Neutrophil (primary cell): Measurements from ENCODE around the gene CXCL5.

Experiments
- H3K27ac ChIP-seq: fragments of 200-600 bp; sonication (generic); 2 replicates; pipeline ENCODE4 v1.5.1; 2016; ENCODE audit warnings: mild to moderate bottlenecking, moderate library complexity
- H3K27me3 ChIP-seq: fragments of 200-600 bp; sonication (generic); 2 replicates; pipeline ENCODE4 v1.6.0; 2016; ENCODE audit warnings: mild to moderate bottlenecking
- H3K36me3 ChIP-seq: fragments of 200-600 bp; sonication (generic); 2 replicates; pipeline ENCODE4 v1.5.1; 2017
- H3K4me1 ChIP-seq, 2 experiments: fragments of 200-600 bp in 1 of 2; sonication (generic) in 1 of 2; 1 replicate in 1 of 2; 2 replicates in 1 of 2; pipeline versions ENCODE4 v1.5.1 to v1.6.1; 2013 to 2016; ENCODE audit warnings: low read depth in 1 of 2, low read length in 1 of 2, mild to moderate bottlenecking in 1 of 2, moderate library complexity in 1 of 2; ENCODE audit not compliant: control insufficient read depth in 1 of 2, insufficient read depth in 1 of 2
- H3K4me3 ChIP-seq, 2 experiments: fragments of 200-600 bp in 1 of 2; sonication (generic) in 1 of 2; 1 replicate in 1 of 2; 2 replicates in 1 of 2; pipeline ENCODE4 v1.5.1; 2013 to 2016; ENCODE audit warnings: low read depth in 1 of 2, low read length in 1 of 2, mild to moderate bottlenecking in 1 of 2, moderate library complexity in 1 of 2
- H3K9me3 ChIP-seq: fragments of 200-600 bp; sonication (generic); 2 replicates; pipeline ENCODE4 v1.5.1; 2016
- CTCF ChIP-seq: fragments of 200-600 bp; sonication (generic); IDR thresholded peaks from 2 replicates; pipeline ENCODE4 v1.5.1; 2016; ENCODE audit warnings: antibody characterized with exemption

CXCL5 gene

GRCh38 chr4:73947239-73947985, 51.1 kb downstream of the CXCL5 start:
- no peaks in the 10 kb centered on the region for H3K9me3 ChIP-seq

GRCh38 chr4:73945674-73946449, 52.6 kb downstream of the CXCL5 start:
- TF ChIP-seq CTCF, result no peak
- peaks cover 8 to 14% of the 10 kb centered on the region in 2 experiments for H3K4me1 ChIP-seq
- H3K27ac ChIP-seq, result no peak overlapping the region
- H3K36me3 ChIP-seq, result no peaks in the 10 kb centered on the region
- H3K9me3 ChIP-seq, result no peaks in the 10 kb centered on the region
- H3K4me3 ChIP-seq, result no peak overlapping the region
- peaks cover 64% of the 10 kb centered on the region for H3K27me3 ChIP-seq

More at GRCh38 chr4:73947239-73947985, 51.1 kb downstream of the CXCL5 start:
- TF ChIP-seq CTCF, result no peak
- H3K4me1 ChIP-seq, result peaks cover 8 to 14% of the 10 kb centered on the region in 2 experiments
- peaks cover 50% of the 10 kb centered on the region for H3K27me3 ChIP-seq
- H3K27ac ChIP-seq, result no peak overlapping the region
- H3K4me3 ChIP-seq, result no peak overlapping the region
- H3K36me3 ChIP-seq, result no peaks in the 10 kb centered on the region
